Esophagus squamous epithelium (tissue), 4 donors: ENCODE data around the gene EMSY.

Source experiments
- POLR2A ChIP-seq, 4 donors: fragments of 450-650 bp; IDR thresholded peaks; one replicate each; pipeline ENCODE4 v1.6.1; 2017; ENCODE audit warnings: antibody characterized with exemption in 4 of 4, mild to moderate bottlenecking in 4 of 4, moderate library complexity in 3 of 4
- TF ChIP-seq, protein P1 (sequence below), 6 experiments: fragments of 450-650 bp in 4 of 6; fragments of 200-600 bp in 2 of 6; sonication (generic) in 2 of 6; IDR thresholded peaks; one replicate each; pipeline ENCODE4 v1.5.1; 2016 to 2019; ENCODE audit warnings: antibody characterized with exemption in 6 of 6, mild to moderate bottlenecking in 4 of 6, moderate library complexity in 4 of 6

DNA sequence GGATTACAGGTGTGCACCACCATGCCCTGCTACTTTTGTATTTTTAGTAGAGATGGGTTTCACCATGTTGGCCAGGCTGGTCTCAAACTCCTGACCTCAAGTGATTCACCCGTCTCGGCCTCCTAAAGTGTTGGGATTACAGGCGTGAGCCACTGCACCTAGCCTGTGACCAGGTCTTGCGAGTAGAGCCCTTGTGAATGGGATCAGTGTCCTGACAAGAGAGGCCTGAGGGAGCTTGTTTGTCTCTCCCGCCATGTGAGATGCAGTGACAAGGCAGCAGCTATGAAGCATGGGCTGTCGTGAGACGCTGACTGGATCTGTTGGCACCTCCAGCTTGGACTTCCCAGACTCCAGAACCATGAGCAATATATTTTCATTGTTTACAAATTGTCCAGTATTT, 156.5 kb downstream of the EMSY start:
- TF ChIP-seq, protein P1, sequence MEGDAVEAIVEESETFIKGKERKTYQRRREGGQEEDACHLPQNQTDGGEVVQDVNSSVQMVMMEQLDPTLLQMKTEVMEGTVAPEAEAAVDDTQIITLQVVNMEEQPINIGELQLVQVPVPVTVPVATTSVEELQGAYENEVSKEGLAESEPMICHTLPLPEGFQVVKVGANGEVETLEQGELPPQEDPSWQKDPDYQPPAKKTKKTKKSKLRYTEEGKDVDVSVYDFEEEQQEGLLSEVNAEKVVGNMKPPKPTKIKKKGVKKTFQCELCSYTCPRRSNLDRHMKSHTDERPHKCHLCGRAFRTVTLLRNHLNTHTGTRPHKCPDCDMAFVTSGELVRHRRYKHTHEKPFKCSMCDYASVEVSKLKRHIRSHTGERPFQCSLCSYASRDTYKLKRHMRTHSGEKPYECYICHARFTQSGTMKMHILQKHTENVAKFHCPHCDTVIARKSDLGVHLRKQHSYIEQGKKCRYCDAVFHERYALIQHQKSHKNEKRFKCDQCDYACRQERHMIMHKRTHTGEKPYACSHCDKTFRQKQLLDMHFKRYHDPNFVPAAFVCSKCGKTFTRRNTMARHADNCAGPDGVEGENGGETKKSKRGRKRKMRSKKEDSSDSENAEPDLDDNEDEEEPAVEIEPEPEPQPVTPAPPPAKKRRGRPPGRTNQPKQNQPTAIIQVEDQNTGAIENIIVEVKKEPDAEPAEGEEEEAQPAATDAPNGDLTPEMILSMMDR (IDR thresholded peaks at IDR 0.05) = no peak
- TF ChIP-seq POLR2A (IDR thresholded peaks at IDR 0.05) = no peak
